Measurements from ENCODE around the gene MPZL1. TPM values are rescaled to one million over a fixed set of nuclear protein-coding genes. Genes with fewer than 3 reads are reported as not detected.

MPZL1 gene
- total RNA-seq, result 100 to 1,000 TPM in 2 of 4 donors, 10 to 100 TPM in 2; 24.3 to 150 (median 82.3) TPM

DNA sequence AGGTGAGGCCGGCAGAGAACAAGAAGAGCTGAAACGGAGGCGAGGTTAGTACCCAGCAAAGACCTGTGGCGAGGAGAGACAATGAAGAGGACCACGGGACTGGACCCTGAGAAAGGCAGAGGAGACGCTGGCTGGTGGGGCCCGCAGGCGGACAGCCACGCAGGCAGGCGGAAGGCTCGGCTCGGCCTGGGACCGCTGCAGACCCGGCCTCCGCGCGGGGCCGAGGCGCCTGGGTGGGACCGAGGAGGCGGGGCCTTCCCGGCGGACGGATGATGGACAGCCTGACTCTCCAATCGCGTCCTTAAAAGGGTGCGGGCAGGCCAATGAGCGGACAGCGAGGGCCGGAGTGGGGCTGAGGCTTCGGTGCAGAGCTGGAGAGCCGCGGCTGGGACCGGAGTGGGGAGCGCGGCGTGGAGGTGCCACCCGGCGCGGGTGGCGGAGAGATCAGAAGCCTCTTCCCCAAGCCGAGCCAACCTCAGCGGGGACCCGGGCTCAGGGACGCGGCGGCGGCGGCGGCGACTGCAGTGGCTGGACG is at the start of gene MPZL1:
Gene MPZL1 (plus strand): TSS at position 366 of the 535 bp plus-strand sequence. CDS start 170 bp downstream, outside the sequence.
- intact Hi-C loops (cut with DNase I; ENCODE audit: low total_unique reads), result loop anchor here (5.0 kb wide), 1 partner anchor 76 kb away; no protein-coding TSS in a partner anchor
- DNase-seq, result peak; percentile 96 to 98
- Histone ChIP-seq H3K27me3 (no peaks in the 10 kb centered on the region), H3K4me3 (peak within 1 kb of the TSS; percentile 63 to 77), H3K27ac (peak within 1 kb of the TSS; percentile 84 to 89), H3K4me1 (peaks cover 0 to 11% of the 10 kb centered on the region in 2 donors), H3K9me3 (no peaks in the 10 kb centered on the region), H3K36me3 (no peaks in the 10 kb centered on the region)
- TF ChIP-seq, protein P1, sequence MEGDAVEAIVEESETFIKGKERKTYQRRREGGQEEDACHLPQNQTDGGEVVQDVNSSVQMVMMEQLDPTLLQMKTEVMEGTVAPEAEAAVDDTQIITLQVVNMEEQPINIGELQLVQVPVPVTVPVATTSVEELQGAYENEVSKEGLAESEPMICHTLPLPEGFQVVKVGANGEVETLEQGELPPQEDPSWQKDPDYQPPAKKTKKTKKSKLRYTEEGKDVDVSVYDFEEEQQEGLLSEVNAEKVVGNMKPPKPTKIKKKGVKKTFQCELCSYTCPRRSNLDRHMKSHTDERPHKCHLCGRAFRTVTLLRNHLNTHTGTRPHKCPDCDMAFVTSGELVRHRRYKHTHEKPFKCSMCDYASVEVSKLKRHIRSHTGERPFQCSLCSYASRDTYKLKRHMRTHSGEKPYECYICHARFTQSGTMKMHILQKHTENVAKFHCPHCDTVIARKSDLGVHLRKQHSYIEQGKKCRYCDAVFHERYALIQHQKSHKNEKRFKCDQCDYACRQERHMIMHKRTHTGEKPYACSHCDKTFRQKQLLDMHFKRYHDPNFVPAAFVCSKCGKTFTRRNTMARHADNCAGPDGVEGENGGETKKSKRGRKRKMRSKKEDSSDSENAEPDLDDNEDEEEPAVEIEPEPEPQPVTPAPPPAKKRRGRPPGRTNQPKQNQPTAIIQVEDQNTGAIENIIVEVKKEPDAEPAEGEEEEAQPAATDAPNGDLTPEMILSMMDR (IDR thresholded peaks at IDR 0.05), result no peak
- peak; percentile 79 to 89 for TF ChIP-seq POLR2A (IDR thresholded peaks at IDR 0.05)

DNA sequence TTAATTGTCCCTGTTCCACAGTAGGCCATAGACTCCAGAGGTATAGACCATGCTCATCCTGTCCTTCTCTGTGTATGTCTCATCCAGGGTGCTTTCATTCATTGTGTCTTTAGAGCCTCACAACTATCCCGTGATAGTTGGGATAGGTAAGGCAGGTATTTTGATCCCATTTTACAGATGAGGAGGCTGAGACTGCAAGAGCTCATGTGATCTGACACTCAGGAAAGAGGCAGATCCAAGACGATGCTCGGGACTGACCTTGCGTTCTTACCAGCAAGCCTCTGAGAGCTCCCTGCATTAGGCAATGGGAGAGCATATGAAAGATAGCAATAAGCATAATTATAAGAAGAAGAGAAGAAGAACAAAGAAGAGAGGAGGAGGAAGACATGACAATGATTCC is 49.0 kb upstream of the MPZL1 start:
- Histone ChIP-seq H3K36me3 (no peaks in the 10 kb centered on the region), H3K27ac (no peak overlapping the region), H3K9me3 (no peaks in the 10 kb centered on the region), H3K4me3 (no peak overlapping the region), H3K4me1 (no peaks in the 10 kb centered on the region), H3K27me3 (no peaks in the 10 kb centered on the region)
- intact Hi-C loops (cut with DNase I; ENCODE audit: low total_unique reads), result no loop called here
- TF ChIP-seq POLR2A (IDR thresholded peaks at IDR 0.05), result no peak
- TF ChIP-seq, protein P1 (IDR thresholded peaks at IDR 0.05), result no peak
- DNase-seq, result no peak

DNA sequence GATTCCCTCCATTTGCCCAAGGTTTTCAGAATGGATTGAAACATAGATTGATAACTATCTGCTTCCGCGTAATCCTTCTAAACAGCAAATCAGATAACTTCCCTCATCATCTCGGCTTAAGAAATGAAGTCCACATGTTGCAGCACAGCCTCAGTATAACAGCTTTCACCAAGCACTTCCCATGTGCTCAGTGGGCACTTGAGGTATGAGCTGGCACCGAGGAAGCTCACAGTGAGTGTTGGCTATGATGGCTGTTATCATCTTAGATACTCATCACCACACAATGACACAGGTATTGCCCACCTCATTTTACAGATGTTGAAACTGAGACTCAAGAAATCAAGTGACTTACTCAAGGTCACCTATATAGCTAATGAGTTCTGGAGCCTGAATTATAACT is 48.5 kb upstream of the MPZL1 start:
- intact Hi-C loops (cut with DNase I; ENCODE audit: low total_unique reads), result no loop called here
- DNase-seq, result no peak
- H3K4me3 ChIP-seq, result no peak overlapping the region
- H3K9me3 ChIP-seq, result no peaks in the 10 kb centered on the region
- no peak for TF ChIP-seq POLR2A (IDR thresholded peaks at IDR 0.05)
- TF ChIP-seq, protein P1 (IDR thresholded peaks at IDR 0.05), result no peak
- no peaks in the 10 kb centered on the region for H3K4me1 ChIP-seq
- H3K27ac ChIP-seq, result no peak overlapping the region
- no peaks in the 10 kb centered on the region for H3K27me3 ChIP-seq
- no peaks in the 10 kb centered on the region for H3K36me3 ChIP-seq

DNA sequence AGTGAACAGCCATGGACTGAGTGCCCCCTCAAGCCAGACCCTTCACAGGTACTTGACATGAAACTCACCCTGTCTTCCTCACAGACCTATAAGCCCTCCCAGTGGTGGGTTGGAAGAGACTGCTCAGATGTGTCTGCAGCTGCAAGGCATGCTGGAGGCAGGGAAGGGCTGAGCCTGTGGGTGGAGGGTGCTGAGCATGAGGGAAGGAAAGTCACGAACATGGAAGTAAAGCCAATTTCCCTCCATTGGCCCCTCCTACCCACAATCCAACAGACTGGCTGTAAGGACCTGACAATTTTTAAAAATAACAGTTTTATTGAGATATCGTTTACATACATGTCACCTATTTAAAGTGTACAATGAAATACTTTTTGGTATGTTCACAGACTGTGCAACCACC is 47.6 kb upstream of the MPZL1 start:
- Histone ChIP-seq H3K27ac (no peak overlapping the region), H3K9me3 (no peaks in the 10 kb centered on the region), H3K4me3 (no peak overlapping the region), H3K4me1 (no peaks in the 10 kb centered on the region), H3K27me3 (no peaks in the 10 kb centered on the region), H3K36me3 (no peaks in the 10 kb centered on the region)
- TF ChIP-seq, protein P1 (IDR thresholded peaks at IDR 0.05), result no peak
- DNase-seq, result no peak
- intact Hi-C loops (cut with DNase I; ENCODE audit: low total_unique reads), result no loop called here

DNA sequence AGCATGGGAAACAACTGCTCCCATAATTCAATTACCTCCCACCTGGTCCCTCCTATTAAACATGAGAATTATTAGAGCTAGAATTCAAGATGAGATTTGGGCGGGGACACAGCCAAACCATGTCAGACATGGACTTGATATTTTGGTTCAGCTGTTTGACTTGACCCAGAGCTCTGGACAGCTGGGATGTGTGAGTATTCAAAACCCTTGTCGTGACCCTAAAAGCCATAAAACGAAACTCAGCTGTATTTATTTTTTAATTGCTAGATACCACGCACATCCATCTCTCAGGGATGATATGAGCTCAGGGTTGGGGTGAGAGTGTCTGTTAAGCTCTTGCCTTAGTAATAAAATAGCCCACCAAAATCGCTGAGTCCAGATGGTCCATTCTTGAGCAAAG is 46.3 kb upstream of the MPZL1 start:
- Histone ChIP-seq H3K27ac (no peak overlapping the region), H3K27me3 (no peaks in the 10 kb centered on the region), H3K4me1 (no peaks in the 10 kb centered on the region), H3K4me3 (no peak overlapping the region), H3K36me3 (no peaks in the 10 kb centered on the region), H3K9me3 (no peaks in the 10 kb centered on the region)
- DNase-seq, result no peak
- TF ChIP-seq POLR2A (IDR thresholded peaks at IDR 0.05), result no peak
- TF ChIP-seq, protein P1 (IDR thresholded peaks at IDR 0.05), result no peak
- intact Hi-C loops (cut with DNase I; ENCODE audit: low total_unique reads), result no loop called here

Measured in uterus (tissue), 4 donors.